HEK293T (cell line): ENCODE results near the gene FGL2.
A peak's percentile ranks its signal among the peaks of the same experiment; 100 is the strongest.

Source experiments
- CTCF ChIA-PET: fragments of 350-600 bp; formaldehyde crosslinking; extraction: SDS; loops from one replicate; lab custom pipeline; 2021; ENCODE audit warnings: antibody characterized with exemption, inconsistent platforms; lab: Yijun Ruan, JAX
- POLR2A ChIA-PET: fragments of 350-600 bp; formaldehyde crosslinking; extraction: SDS; loops from one replicate; lab custom pipeline; 2020; ENCODE audit warnings: antibody characterized with exemption, inconsistent platforms; lab: Yijun Ruan, JAX
- DNase-seq: peaks from one replicate; pipeline ENCODE4 v3.0.0; 2012; ENCODE audit warnings: mixed read lengths; ENCODE audit errors: extremely low spot score
- ARNT ChIP-seq: fragments of 450-650 bp; IDR thresholded peaks from 2 replicates; pipeline ENCODE4 v1.6.1; 2017; ENCODE audit warnings: mild to moderate bottlenecking
- BHLHE40 ChIP-seq: fragments of 450-650 bp; IDR thresholded peaks from 2 replicates; pipeline ENCODE4 v1.6.1; 2016; ENCODE audit warnings: mild to moderate bottlenecking, moderate library complexity, borderline replicate concordance
- CTBP1 ChIP-seq: fragments of 450-650 bp; IDR thresholded peaks from 2 replicates; pipeline ENCODE4 v1.6.1; 2016; ENCODE audit warnings: borderline replicate concordance
- ELF4 ChIP-seq: fragments of 450-650 bp; IDR thresholded peaks from 2 replicates; pipeline ENCODE4 v1.6.1; 2017; ENCODE audit warnings: antibody characterized with exemption
- FOXA1 ChIP-seq: fragments of 450-650 bp; IDR thresholded peaks from 2 replicates; pipeline ENCODE4 v1.6.1; 2016; ENCODE audit warnings: mild to moderate bottlenecking
- FOXK2 ChIP-seq: fragments of 450-650 bp; IDR thresholded peaks from 2 replicates; pipeline ENCODE4 v1.6.1; 2016; ENCODE audit warnings: mild to moderate bottlenecking
- FOXM1 ChIP-seq: fragments of 450-650 bp; IDR thresholded peaks from 2 replicates; pipeline ENCODE4 v1.6.1; 2017; ENCODE audit warnings: mild to moderate bottlenecking, borderline replicate concordance
- HDGF ChIP-seq: fragments of 450-650 bp; IDR thresholded peaks from 2 replicates; pipeline ENCODE4 v1.6.1; 2017; ENCODE audit warnings: antibody characterized with exemption, borderline replicate concordance
- L3MBTL2 ChIP-seq: fragments of 450-650 bp; conservative IDR thresholded peaks from 2 replicates; pipeline ENCODE4 v1.6.1; 2016; ENCODE audit warnings: mild to moderate bottlenecking
- LEF1 ChIP-seq: fragments of 450-650 bp; IDR thresholded peaks from 2 replicates; pipeline ENCODE4 v1.6.1; 2017; ENCODE audit warnings: mild to moderate bottlenecking, borderline replicate concordance
- NFRKB ChIP-seq: fragments of 450-650 bp; IDR thresholded peaks from 2 replicates; pipeline ENCODE4 v1.6.1; 2016; ENCODE audit warnings: mild to moderate bottlenecking, moderate library complexity
- PKNOX1 ChIP-seq: fragments of 450-650 bp; IDR thresholded peaks from 2 replicates; pipeline ENCODE4 v1.6.1; 2016
- SP1 ChIP-seq: fragments of 450-650 bp; IDR thresholded peaks from 2 replicates; pipeline ENCODE4 v1.6.1; 2017
- SUZ12 ChIP-seq: fragments of 450-650 bp; IDR thresholded peaks from 2 replicates; pipeline ENCODE4 v1.6.1; 2016; ENCODE audit warnings: mild to moderate bottlenecking
- TARDBP ChIP-seq: fragments of 450-650 bp; IDR thresholded peaks from 2 replicates; pipeline ENCODE4 v1.6.1; 2016
- ZNF384 ChIP-seq: fragments of 450-650 bp; IDR thresholded peaks from 2 replicates; pipeline ENCODE4 v1.6.1; 2016

The FGL2 gene

GRCh38 chr7:77199013-77199966 is at the start of gene FGL2:
TSS of gene FGL2 (minus strand) at chr7:77199819. CDS start at chr7:77199793, 26 bp downstream.
- POLR2A ChIA-PET = no interaction called here
- CTCF ChIA-PET = no interaction called here
- no peak for TF ChIP-seq PKNOX1
- TF ChIP-seq NFRKB = no peak
- no peak for TF ChIP-seq ELF4
- no peak for TF ChIP-seq TARDBP
- no peak for TF ChIP-seq FOXM1
- TF ChIP-seq HDGF = no peak
- no peak for TF ChIP-seq SP1
- no peak for TF ChIP-seq BHLHE40
- TF ChIP-seq ARNT = no peak
- no peak for TF ChIP-seq LEF1
- no peak for TF ChIP-seq SUZ12
- no peak for TF ChIP-seq FOXA1
- TF ChIP-seq ZNF384 = no peak
- no peak for TF ChIP-seq CTBP1
- no peak for TF ChIP-seq FOXK2
- no peak for TF ChIP-seq L3MBTL2
- DNase-seq = peak; percentile 58

GRCh38 chr7:77248154-77248553 is 48.5 kb upstream of the FGL2 start:
- no peak for DNase-seq
- ChIA-PET POLR2A (no interaction called here), CTCF (no interaction called here)
- TF ChIP-seq SP1 (no peak), SUZ12 (no peak), CTBP1 (no peak), TARDBP (no peak), ELF4 (no peak), L3MBTL2 (no peak), FOXA1 (no peak), LEF1 (no peak), PKNOX1 (no peak), ZNF384 (no peak), NFRKB (no peak), ARNT (no peak), FOXK2 (no peak), FOXM1 (no peak), BHLHE40 (no peak), HDGF (no peak)

- CTCF ChIA-PET = interaction anchor here (0.6 to 1.7 kb wide), 6 partner anchors 12 to 175 kb away, joined by 3 to 7 read pairs (median 4); partner anchors contain the start of gene CCDC146
- DNase-seq = peak; percentile 59
- POLR2A ChIA-PET = no interaction called here
- TF ChIP-seq ARNT (no peak), FOXK2 (no peak), L3MBTL2 (no peak), CTBP1 (no peak), BHLHE40 (no peak), SUZ12 (no peak), HDGF (no peak), TARDBP (no peak), LEF1 (no peak), FOXA1 (no peak), PKNOX1 (no peak), ZNF384 (no peak), SP1 (no peak), NFRKB (no peak), FOXM1 (no peak), ELF4 (no peak)
Measured at GRCh38 chr7:77247206-77247850, 47.7 kb upstream of the FGL2 start.

- ChIA-PET CTCF (interaction anchor here (0.6 to 1.7 kb wide), 3 partner anchors 19 to 124 kb away, joined by 4 to 7 read pairs (median 5); partner anchors contain the start of gene CCDC146), POLR2A (no interaction called here)
- DNase-seq = no peak
- TF ChIP-seq LEF1 (no peak), SUZ12 (no peak), FOXM1 (no peak), SP1 (no peak), BHLHE40 (no peak), PKNOX1 (no peak), FOXA1 (no peak), FOXK2 (no peak)
Measured at GRCh38 chr7:77246026-77246640, 46.5 kb upstream of the FGL2 start.
